ENCODE data around the gene CAMKK1. TPM values are rescaled to one million over a fixed set of nuclear protein-coding genes. Genes with fewer than 3 reads are reported as not detected.
"Not testable (repeated sequence)": the region's sequence is repeated elsewhere in the genome, so short reads cannot be mapped to it uniquely, and the experiment has no call there.

The CAMKK1 gene
- total RNA-seq, 1 experiment from 2014 or later, result 1.7 TPM

GRCh38 chr17:3860939-3861700, 31.7 kb downstream of the CAMKK1 start:
- H3K36me3 Mint-ChIP-seq (ENCODE audit: insufficient read depth, unreplicated experiment), result peaks cover 5% of the 10 kb centered on the region
- H3K4me3 Mint-ChIP-seq (ENCODE audit: low read depth, unreplicated experiment), result no peak overlapping the region

GRCh38 chr17:3859940-3860339, 32.9 kb downstream of the CAMKK1 start:
- no peak for TF ChIP-seq CTCF (IDR thresholded peaks at IDR 0.05; ENCODE audit: unreplicated experiment)
- peaks cover 5% of the 10 kb centered on the region for H3K36me3 Mint-ChIP-seq (ENCODE audit: insufficient read depth, unreplicated experiment)
- H3K4me3 Mint-ChIP-seq (ENCODE audit: low read depth, unreplicated experiment), result no peak overlapping the region
- DNase-seq, result no peak
- no peaks in the 10 kb centered on the region for H3K9me3 Mint-ChIP-seq (ENCODE audit: low read depth, unreplicated experiment)
- CTCF ChIA-PET, result interaction anchor here (1.5 kb wide), 1 partner anchor 16 kb away, joined by 3 read pairs; no protein-coding TSS in a partner anchor
- BruUV-seq (replicated peaks), result no TSS peak
- H3K4me1 Mint-ChIP-seq (ENCODE audit: low read depth, unreplicated experiment), result no peaks in the 10 kb centered on the region
- no peak overlapping the region for H3K27ac Mint-ChIP-seq (ENCODE audit: unreplicated experiment)
- H3K27me3 Mint-ChIP-seq (ENCODE audit: unreplicated experiment), result peaks cover 7% of the 10 kb centered on the region
- intact Hi-C loops (cut with micrococcal nuclease; ENCODE audit: unreplicated experiment), result no loop called here

More at GRCh38 chr17:3860939-3861700, 31.7 kb downstream of the CAMKK1 start:
- Mint-ChIP-seq H3K9me3 (ENCODE audit: low read depth, unreplicated experiment) (no peaks in the 10 kb centered on the region), H3K27me3 (ENCODE audit: unreplicated experiment) (no peaks in the 10 kb centered on the region), H3K27ac (ENCODE audit: unreplicated experiment) (no peak overlapping the region), H3K4me1 (ENCODE audit: low read depth, unreplicated experiment) (no peaks in the 10 kb centered on the region)
- TF ChIP-seq CTCF (IDR thresholded peaks at IDR 0.05; ENCODE audit: unreplicated experiment), result no peak
- intact Hi-C loops (cut with micrococcal nuclease; ENCODE audit: unreplicated experiment), result no loop called here
- no TSS peak for BruUV-seq (replicated peaks)
- CTCF ChIA-PET, result interaction anchor here (1.5 kb wide), 1 partner anchor 17 kb away, joined by 3 read pairs; no protein-coding TSS in a partner anchor
- DNase-seq, result no peak

GRCh38 chr17:3857261-3858105, 35.4 kb downstream of the CAMKK1 start:
- CTCF ChIA-PET, result interaction anchor here (0.6 kb wide), 3 partner anchors 12 to 1090 kb away, joined by 3 to 4 read pairs (median 3); partner anchors contain the start of gene NCBP3
- TF ChIP-seq CTCF (IDR thresholded peaks at IDR 0.05; ENCODE audit: unreplicated experiment), result no peak
- no peaks in the 10 kb centered on the region for H3K4me1 Mint-ChIP-seq (ENCODE audit: low read depth, unreplicated experiment)
- no TSS peak for BruUV-seq (replicated peaks)
- no peak for DNase-seq
- no peaks in the 10 kb centered on the region for H3K9me3 Mint-ChIP-seq (ENCODE audit: low read depth, unreplicated experiment)
- H3K36me3 Mint-ChIP-seq (ENCODE audit: insufficient read depth, unreplicated experiment), result peaks cover 2% of the 10 kb centered on the region
- H3K27ac Mint-ChIP-seq (ENCODE audit: unreplicated experiment), result no peak overlapping the region
- H3K4me3 Mint-ChIP-seq (ENCODE audit: low read depth, unreplicated experiment), result no peak overlapping the region
- intact Hi-C loops (cut with micrococcal nuclease; ENCODE audit: unreplicated experiment), result no loop called here
- peaks cover 21% of the 10 kb centered on the region for H3K27me3 Mint-ChIP-seq (ENCODE audit: unreplicated experiment)

GRCh38 chr17:3854204-3854603, 38.6 kb downstream of the CAMKK1 start:
- intact Hi-C loops (cut with micrococcal nuclease; ENCODE audit: unreplicated experiment); H3K36me3 Mint-ChIP-seq (ENCODE audit: insufficient read depth, unreplicated experiment); BruUV-seq (replicated peaks); DNase-seq; H3K4me3 Mint-ChIP-seq (ENCODE audit: low read depth, unreplicated experiment); H3K4me1 Mint-ChIP-seq (ENCODE audit: low read depth, unreplicated experiment); CTCF ChIA-PET; H3K9me3 Mint-ChIP-seq (ENCODE audit: low read depth, unreplicated experiment); H3K27ac Mint-ChIP-seq (ENCODE audit: unreplicated experiment): not testable (repeated sequence)
- H3K27me3 Mint-ChIP-seq (ENCODE audit: unreplicated experiment), result peaks cover 54% of the 10 kb centered on the region
